Measurements from ENCODE around the gene ANLN.

DNA sequence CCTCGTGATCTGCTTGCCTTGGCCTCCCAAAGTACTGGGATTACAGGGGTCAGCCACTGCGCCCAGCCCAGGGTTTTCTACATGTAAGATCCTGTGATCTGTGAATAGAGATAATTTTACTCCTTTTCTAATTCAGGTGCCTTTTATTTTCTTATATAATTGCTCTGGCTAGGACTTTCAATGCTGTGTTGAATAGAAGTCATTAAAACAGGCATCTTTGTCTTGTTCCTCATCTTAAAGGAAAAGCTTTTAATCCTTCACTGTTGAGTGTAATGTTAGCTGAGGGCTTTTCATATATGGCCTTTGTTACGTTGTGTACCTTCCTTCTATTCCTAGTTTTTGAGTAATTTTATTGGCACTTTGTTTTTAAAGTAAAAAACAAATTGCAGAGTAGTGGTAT is 26.6 kb downstream of the ANLN start:
- TF ChIP-seq, protein P1, sequence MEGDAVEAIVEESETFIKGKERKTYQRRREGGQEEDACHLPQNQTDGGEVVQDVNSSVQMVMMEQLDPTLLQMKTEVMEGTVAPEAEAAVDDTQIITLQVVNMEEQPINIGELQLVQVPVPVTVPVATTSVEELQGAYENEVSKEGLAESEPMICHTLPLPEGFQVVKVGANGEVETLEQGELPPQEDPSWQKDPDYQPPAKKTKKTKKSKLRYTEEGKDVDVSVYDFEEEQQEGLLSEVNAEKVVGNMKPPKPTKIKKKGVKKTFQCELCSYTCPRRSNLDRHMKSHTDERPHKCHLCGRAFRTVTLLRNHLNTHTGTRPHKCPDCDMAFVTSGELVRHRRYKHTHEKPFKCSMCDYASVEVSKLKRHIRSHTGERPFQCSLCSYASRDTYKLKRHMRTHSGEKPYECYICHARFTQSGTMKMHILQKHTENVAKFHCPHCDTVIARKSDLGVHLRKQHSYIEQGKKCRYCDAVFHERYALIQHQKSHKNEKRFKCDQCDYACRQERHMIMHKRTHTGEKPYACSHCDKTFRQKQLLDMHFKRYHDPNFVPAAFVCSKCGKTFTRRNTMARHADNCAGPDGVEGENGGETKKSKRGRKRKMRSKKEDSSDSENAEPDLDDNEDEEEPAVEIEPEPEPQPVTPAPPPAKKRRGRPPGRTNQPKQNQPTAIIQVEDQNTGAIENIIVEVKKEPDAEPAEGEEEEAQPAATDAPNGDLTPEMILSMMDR (IDR thresholded peaks at IDR 0.05; ENCODE audit: borderline replicate concordance, extremely low read depth, low read length, poor library complexity, severe bottlenecking) = no peak
- TF ChIP-seq EZH2 (IDR thresholded peaks at IDR 0.05; ENCODE audit: borderline replicate concordance, low read depth, low read length, severe bottlenecking) = no peak

Data from DND-41 (cell line).